NCI-H128 (cell line): ENCODE results near the gene PPP1R3E.

ENCODE experiments used
- DNase-seq: peaks from one replicate; lab custom pipeline; 2025; ENCODE audit not compliant: unreplicated experiment; lab: John Stamatoyannopoulos, UW

The PPP1R3E gene

DNA sequence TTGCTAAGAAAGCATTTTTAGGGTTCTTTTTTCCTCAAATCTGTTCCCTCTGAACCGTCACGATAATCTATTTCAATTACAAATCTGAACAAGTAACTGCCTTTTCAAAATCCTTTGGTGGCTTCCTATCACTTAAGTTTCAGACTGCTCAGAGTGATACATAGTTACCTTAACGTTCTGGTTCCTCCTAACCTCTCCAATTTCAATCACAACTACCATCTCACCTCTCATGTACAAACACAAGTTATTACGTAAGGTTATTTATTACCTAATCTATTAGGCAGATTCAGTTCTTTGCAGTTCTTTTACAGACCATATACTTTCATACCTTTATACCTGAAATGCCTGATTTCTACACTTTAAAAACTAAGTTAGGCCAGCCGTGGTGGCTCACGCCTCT, 52.8 kb downstream of the PPP1R3E start:
- DNase-seq: no peak

DNA sequence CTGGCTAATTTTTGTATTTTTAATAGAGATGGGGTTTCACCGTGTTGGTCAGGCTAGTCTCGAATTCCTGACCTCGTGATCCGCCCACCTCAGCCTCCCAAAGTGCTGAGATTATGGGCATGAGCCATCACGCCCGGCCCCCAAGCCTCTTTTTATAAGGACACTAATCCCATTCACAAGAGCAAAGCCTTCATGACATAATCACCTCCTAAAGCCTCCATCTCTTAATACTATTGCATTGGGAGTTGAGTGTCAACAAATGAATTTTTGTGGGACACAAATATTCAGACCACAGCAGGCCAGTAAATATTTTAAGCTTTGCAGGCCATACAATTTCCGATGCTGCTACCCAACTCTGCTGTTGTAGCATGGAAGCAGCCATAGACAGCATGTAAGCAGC, 54.1 kb downstream of the PPP1R3E start:
- no peak for DNase-seq
